NCI-H2227 (cell line): ENCODE data around the gene PEAK3.

Source experiments
- DNase-seq: peaks from one replicate; lab custom pipeline; 2025; ENCODE audit not compliant: unreplicated experiment; lab: John Stamatoyannopoulos, UW

The PEAK3 gene

GRCh38 chr19:2252055-2252796 lies 29.7 kb downstream of the PEAK3 start:
- no peak for DNase-seq

DNA sequence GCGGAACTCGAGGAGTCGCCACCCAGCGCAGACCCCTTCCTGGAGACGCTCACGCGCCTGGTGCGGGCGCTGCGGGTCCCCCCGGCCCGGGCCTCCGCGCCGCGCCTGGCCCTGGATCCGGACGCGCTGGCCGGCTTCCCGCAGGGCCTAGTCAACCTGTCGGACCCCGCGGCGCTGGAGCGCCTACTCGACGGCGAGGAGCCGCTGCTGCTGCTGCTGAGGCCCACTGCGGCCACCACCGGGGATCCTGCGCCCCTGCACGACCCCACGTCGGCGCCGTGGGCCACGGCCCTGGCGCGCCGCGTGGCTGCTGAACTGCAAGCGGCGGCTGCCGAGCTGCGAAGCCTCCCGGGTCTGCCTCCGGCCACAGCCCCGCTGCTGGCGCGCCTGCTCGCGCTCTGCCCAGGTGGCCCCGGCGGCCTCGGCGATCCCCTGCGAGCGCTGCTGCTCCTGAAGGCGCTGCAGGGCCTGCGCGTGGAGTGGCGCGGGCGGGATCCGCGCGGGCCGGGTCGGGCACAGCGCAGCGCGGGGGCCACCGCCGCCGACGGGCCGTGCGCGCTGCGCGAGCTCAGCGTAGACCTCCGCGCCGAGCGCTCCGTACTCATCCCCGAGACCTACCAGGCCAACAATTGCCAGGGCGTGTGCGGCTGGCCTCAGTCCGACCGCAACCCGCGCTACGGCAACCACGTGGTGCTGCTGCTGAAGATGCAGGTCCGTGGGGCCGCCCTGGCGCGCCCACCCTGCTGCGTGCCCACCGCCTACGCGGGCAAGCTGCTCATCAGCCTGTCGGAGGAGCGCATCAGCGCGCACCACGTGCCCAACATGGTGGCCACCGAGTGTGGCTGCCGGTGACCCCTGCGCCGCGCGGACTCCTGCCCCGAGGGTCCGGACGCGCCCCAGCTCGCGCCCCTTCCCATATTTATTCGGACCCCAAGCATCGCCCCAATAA lies 30.6 kb downstream of the PEAK3 start:
- no peak for DNase-seq

GRCh38 chr19:2250766-2251105 lies 31.2 kb downstream of the PEAK3 start:
- no peak for DNase-seq

GRCh38 chr19:2249880-2250765 lies 31.9 kb downstream of the PEAK3 start:
- DNase-seq, result no peak

GRCh38 chr19:2249010-2249866 lies 32.7 kb downstream of the PEAK3 start, which contains the start of gene AMH:
TSS of gene AMH (plus strand) at chr19:2249323. CDS start at chr19:2249333, 10 bp downstream.
- no peak for DNase-seq

- no peak for DNase-seq
These were observed 33.6 kb downstream of the PEAK3 start for GRCh38 chr19:2248136-2249009.

DNA sequence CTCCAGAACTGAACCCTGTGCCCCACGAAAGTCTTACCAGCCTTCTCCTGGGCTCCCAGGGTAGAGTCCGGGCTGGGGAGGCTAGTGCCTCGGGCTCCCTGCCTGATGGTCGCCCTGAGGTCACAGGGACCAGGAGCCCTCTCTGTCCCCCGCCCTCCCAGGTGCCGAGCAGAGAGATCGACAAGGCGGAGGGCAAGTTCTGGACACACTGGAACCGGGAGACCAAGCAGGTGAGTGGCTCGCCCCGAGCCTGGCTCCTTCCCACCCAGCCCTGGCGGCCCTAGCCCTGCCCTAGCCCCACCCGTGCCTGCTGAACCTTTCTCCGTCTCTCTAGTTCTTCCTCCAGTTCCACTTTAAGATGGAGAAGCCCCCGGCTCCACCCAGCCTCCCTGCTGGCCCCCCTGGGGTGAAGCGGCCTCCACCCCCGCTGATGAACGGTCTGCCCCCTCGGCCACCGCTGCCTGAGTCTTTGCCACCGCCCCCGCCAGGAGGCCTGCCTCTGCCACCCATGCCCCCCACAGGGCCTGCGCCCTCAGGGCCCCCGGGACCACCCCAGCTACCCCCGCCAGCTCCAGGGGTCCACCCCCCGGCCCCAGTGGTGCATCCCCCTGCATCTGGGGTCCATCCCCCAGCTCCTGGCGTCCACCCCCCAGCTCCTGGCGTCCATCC lies 34.4 kb downstream of the PEAK3 start:
- DNase-seq, result no peak

- no peak for DNase-seq
These were observed 35.1 kb downstream of the PEAK3 start for GRCh38 chr19:2246801-2247361.

- DNase-seq, result no peak
These were observed 35.9 kb downstream of the PEAK3 start for GRCh38 chr19:2246014-2246620.

DNA sequence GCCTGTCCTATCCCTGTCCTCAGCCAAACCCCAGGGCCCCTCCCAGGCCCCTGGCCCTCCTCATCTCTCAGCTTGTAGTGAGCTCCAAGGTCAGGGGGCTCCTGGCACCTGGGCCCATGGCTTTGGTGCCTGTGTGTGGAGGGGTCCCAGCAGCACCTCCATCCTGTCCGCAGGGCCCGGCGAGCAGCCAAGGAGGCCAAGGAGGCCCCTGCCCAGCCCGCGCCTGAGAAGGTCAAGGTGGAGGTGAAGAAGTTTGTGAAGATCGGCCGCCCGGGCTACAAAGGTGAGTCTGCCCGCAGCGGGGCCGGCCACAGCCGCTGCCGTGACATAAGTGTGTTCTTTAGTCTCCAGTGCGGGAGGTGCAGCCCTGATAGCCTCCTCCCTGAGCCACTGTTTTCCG lies 36.7 kb downstream of the PEAK3 start:
- no peak for DNase-seq

- DNase-seq, result no peak
These were observed 37.5 kb downstream of the PEAK3 start for GRCh38 chr19:2244486-2244885.

DNA sequence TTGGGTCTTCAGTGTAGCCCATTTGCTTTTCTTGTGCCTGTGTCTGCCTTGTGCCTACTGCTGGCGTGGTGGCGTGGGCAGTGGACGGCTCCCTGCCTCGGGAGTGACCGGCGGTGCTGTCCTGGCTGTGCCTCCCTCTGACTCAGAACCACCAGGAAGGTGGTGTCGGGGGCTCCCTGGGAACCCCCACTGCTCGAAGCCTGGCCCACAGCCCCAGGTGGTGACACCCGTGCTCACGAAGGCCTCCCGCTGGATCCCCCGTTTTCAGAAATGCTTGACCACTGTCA lies 37.9 kb downstream of the PEAK3 start:
- no peak for DNase-seq

- no peak for DNase-seq
These were observed 38.5 kb downstream of the PEAK3 start for GRCh38 chr19:2243274-2244124.

DNA sequence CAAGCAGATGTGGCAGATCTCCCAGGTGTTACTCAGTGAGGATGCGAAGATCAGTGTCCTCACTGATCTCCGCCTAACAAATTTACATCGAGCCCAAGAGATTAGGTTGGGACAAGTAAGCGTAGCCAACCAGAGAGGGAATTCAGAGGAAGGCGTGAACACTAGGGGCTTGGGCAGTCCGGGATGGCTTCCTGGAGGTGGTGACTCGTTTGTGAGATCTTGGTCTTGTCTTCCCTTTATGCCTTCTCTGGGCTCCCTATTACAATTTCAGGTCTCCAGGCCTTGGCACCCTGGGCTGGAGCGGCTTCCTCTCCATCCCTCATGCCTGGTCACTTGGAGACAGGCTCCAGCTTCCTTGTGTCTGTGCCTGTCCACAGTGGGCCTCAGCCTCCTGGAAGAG lies 39.2 kb downstream of the PEAK3 start:
- DNase-seq, result no peak

GRCh38 chr19:2242092-2242537 lies 39.9 kb downstream of the PEAK3 start:
- DNase-seq, result no peak

DNA sequence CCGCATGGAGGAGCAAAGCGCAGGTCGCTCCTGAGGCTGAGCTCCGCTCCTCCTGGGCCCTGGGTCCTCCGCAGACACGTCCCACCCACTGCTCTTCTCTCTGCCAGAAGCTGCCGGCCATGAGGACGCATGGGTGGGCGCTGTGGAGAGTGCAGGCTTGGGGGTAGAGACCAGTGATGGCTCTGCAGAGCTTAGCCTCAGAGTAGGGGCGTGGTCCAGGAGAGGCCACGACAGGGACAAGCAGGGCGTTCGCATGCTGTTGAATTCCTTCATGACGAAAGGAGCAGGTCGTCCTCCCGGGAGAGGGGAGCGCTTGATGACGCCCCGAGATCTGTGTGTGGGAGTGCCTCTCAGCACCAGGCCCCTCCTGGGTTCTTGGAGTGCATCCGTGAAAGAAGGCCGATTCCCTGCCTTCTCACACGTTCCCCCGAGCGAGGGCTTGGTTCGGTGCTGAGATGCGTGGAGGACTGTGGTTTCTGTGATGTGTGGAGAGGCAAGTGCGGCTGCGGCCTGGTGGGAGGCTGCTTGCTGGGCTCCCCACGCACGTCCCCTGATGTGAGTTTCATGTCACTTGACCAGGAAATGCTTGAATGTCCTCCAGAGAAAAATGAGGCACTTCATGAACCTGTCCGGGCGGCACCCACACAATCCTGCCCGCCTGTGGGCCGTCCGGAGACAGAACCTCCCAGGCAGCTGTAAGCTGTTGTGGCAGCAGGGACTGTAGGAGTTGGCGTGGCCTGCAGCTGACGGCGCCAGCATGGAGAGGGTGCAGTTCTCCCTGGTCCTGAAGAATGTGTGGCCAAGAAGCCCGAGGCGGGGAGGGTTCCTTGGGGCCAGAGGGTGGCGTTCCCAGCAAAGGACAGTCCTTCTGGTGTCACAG lies 40.9 kb downstream of the PEAK3 start:
- no peak for DNase-seq
